GM08714 (cell line): ENCODE data around the gene FBXO2.

ENCODE experiments used
- H3K4me3 ChIP-seq: fragments of 200-500 bp; sonication (Bioruptor generic); 2 replicates; pipeline ENCODE4 v1.5.1; 2014; ENCODE audit warnings: mild to moderate bottlenecking, low read length, inconsistent platforms
- ZNF274 ChIP-seq: IDR thresholded peaks from 2 replicates; pipeline ENCODE4 v1.6.1; 2012; ENCODE audit warnings: mild to moderate bottlenecking, low read depth, low read length

The FBXO2 gene

GRCh38 chr1:11671544-11672286 is 17.5 kb upstream of the FBXO2 start:
- H3K4me3 ChIP-seq, result no peak overlapping the region

GRCh38 chr1:11671205-11671543 is 16.9 kb upstream of the FBXO2 start:
- no peak overlapping the region for H3K4me3 ChIP-seq
- no peak for TF ChIP-seq ZNF274

More at GRCh38 chr1:11671544-11672286, 17.5 kb upstream of the FBXO2 start:
- no peak for TF ChIP-seq ZNF274

- H3K4me3 ChIP-seq, result no peak overlapping the region
- TF ChIP-seq ZNF274, result no peak
Observed at GRCh38 chr1:11670747-11671146, 16.5 kb upstream of the FBXO2 start.

- TF ChIP-seq ZNF274, result no peak
- H3K4me3 ChIP-seq, result no peak overlapping the region
Observed at GRCh38 chr1:11668516-11668915, 14.3 kb upstream of the FBXO2 start.

- peak overlapping the region; percentile 56; the same call in 1 of the 2 replicates for H3K4me3 ChIP-seq
Observed at GRCh38 chr1:11664336-11665065, 10.3 kb upstream of the FBXO2 start.

GRCh38 chr1:11661103-11661502 is 6.9 kb upstream of the FBXO2 start:
- no peak for TF ChIP-seq ZNF274

More at GRCh38 chr1:11664336-11665065, 10.3 kb upstream of the FBXO2 start:
- TF ChIP-seq ZNF274, result no peak

GRCh38 chr1:11659748-11660147 is 5.5 kb upstream of the FBXO2 start:
- no peak overlapping the region for H3K4me3 ChIP-seq
- TF ChIP-seq ZNF274, result no peak

More at GRCh38 chr1:11661103-11661502, 6.9 kb upstream of the FBXO2 start:
- no peak overlapping the region for H3K4me3 ChIP-seq

GRCh38 chr1:11658542-11658941 is 4.3 kb upstream of the FBXO2 start:
- no peak for TF ChIP-seq ZNF274
- no peak overlapping the region for H3K4me3 ChIP-seq

- H3K4me3 ChIP-seq, result no peak overlapping the region
- no peak for TF ChIP-seq ZNF274
Observed at GRCh38 chr1:11657654-11658053, 3.4 kb upstream of the FBXO2 start.

- peak overlapping the region; percentile 58 for H3K4me3 ChIP-seq
- TF ChIP-seq ZNF274, result no peak
Observed at GRCh38 chr1:11654939-11655808, 945 bp upstream of the FBXO2 start.

GRCh38 chr1:11653861-11654136 is 430 bp downstream of the FBXO2 start:
- H3K4me3 ChIP-seq, result no peak overlapping the region
- TF ChIP-seq ZNF274, result no peak

GRCh38 chr1:11653101-11653860 is 948 bp downstream of the FBXO2 start:
- TF ChIP-seq ZNF274, result no peak
- no peak overlapping the region for H3K4me3 ChIP-seq

GRCh38 chr1:11652203-11652780 is 1.9 kb downstream of the FBXO2 start:
- no peak for TF ChIP-seq ZNF274
- no peak overlapping the region for H3K4me3 ChIP-seq
